Stimulated activated CD4-positive, alpha-beta T cell treated with anti-CD3 and anti-CD28 coated beads, Interleukin-1b, Interleukin-23, amount 100 ng/mL, for 24 hours (primary cell): Measurements from ENCODE around the gene TMEM154.

ENCODE experiments used
- DNase-seq, 4 experiments: peaks; one replicate each; pipeline ENCODE4 v3.0.0-alpha.2; 2020; ENCODE audit warnings: low read depth in 4 of 4, low spot score in 1 of 4

Gene TMEM154, protein sequence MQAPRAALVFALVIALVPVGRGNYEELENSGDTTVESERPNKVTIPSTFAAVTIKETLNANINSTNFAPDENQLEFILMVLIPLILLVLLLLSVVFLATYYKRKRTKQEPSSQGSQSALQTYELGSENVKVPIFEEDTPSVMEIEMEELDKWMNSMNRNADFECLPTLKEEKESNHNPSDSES

DNA sequence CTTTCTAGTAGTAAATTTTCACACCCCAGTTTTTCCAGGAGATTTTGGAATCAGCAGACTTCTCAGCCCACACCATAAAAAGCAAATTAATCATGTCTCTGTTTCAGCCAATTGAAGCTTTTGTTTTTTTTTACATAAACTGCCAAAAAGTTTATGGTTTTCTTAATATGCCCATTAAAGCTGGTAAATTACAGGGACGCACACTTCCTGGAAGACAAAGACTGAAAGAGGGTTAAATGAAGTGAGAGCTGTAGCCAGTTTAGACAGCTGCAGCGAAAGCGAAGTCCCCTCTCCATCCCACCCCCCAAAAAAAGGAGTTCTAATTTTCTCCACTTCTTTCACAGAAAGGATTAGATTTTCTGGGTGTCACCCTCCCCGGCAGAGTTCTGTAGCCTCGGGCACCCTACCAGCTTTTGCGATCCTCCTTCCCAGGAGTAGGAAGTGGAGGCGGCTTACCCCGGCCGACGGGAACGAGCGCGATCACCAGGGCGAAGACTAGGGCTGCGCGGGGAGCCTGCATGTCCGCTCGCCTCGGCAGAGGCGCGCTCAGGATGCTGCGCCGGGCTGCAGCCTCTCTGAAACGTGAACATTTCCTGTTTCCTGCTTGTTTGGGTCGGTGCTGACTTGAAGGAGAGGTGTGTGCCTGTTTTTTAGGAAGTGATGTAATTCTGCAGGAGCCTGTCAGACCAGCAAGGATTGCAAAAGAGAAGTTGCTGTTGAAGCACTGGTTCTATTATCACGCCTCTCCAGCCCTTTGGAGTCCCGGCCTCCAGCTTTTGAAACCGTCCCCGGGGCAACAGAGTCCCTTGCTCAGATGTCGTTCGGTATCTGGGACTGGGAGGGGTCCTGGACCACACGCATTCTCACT is at the start of gene TMEM154:
TMEM154 (minus strand) TSS at position 584 of the 868 bp plus-strand sequence; CDS start at position 520, 64 bp downstream.
- DNase-seq: peak; percentile 5 to 44 (median 29)

DNA sequence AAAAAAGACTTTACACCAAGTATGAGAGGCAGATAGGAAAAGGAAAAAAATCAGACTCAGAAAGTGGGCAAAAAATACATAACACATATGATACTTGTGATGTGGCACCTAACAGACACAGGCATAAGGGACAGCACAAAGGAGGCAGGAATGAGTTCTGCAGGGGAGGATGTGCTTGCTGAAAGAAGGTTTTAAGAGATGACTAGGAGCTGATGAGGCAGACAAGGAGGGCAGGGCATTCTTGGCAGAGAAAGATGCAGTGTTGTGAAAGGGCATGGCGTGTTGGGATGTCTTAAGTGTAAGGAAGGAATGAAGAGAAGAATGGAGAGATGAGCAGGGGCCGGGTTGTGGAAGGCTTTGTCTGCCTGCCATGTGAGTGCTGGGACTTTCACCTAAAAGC is 49.7 kb upstream of the TMEM154 start:
- DNase-seq: no peak

DNA sequence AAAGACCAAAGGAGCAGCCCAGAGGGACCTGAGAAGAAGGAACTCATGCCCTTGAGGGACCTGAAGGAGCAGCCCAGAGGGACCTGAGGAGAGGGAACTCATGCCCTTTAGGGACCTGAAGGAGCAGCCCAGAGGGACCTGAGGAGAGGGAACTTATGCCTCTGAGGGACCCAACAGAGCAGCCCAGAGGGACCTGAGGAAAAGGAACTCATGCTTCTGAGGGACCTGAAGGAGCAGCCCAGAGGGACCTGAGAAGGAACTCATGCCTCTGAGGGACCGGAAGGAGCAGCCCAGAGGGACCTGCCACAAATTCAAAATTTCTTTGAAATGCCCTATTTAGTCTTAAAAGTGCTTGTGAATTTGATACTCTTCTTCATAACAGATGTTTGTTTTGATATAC is 48.5 kb upstream of the TMEM154 start:
- DNase-seq: no peak

DNA sequence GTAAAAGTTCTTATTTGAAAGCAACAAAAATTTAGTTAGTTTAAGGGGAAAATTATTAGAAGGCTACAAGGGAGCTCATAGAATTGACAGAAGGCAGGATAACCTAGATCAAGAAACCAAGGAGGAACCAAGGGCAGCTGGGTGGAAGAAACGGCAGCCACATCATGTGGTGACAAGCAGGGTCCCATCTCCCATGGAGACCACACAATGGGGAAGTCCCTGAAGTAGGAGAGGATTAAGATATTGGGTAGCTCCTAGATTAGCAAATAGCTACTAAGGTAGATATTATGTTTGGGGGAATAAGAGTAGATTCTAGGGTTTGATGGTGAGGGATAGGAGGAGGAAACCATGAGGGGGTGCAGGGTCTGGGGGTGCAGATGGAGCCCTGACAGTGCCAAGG is 48.0 kb upstream of the TMEM154 start:
- no peak for DNase-seq

DNA sequence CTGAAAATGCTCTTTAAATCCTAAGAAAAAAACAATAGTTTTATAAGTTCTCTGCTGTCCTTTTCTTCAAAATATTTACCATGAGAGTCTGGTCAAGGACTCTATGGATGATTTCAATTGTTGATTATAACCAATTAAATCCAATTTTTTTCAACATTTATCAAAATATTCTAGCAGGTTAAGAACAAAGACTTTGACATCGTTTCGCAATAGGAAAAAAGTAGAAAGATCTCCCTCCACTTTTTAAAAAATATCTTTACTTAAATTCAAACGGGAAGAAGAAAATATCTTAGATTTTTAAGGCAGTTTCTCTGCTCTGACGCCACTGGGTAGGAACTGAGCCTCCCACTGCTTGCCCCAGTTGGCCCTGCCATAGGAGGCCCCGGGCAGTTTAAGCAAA is 44.7 kb upstream of the TMEM154 start:
- no peak for DNase-seq

DNA sequence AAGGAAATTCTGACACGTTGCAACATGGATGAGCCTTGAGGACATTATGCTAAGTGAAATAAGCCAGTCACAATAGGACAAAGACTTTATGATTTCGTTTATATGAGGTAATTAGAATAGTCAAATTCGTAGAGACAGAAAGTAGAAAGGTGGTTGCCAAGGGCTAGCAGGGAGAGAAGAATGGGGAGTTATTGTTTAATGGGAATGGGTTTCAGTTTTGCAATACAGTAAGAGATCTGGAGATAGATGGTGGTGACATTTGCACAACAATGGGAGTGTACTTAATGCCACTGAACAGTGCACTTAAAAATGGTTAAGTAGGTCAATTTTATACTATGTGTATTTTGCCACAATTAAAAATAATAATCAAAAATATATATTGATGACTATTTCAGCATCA is 43.4 kb upstream of the TMEM154 start:
- no peak for DNase-seq

DNA sequence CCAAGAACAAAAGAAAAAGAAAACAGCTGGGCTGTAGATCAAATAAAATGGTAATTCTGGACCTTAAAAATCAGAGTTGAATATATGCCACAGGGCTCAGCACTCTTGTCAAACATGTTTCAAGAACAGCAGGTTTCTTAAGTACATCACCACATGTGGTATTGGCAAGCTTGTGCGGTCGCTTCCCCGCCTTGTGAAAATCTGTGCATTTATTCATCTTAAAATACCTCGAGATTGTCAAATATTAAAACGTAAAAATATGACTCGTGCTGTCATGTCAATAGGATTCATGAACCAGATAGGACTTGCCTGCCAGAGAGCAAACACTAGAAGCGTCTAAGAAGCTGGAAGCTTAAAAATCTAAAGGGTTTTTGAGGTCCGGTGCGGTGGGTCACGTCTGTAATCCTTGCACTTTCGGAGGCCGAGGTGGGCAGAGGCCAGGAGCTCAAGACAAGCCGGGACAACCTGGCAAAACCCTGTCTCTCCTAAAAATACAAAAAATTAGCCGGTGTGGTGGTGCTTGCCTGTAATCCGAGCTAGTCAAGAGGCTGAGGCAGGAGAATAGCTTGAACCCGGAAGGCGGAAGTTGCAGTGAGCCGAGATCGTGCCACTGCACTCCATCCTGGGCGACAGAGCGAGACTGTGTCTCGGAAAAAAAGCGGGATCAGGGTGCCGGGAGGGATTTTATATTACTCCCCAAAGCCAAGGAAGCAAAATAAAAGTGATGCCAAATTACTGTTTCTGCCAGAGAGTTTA is 40.2 kb upstream of the TMEM154 start:
- no peak for DNase-seq

DNA sequence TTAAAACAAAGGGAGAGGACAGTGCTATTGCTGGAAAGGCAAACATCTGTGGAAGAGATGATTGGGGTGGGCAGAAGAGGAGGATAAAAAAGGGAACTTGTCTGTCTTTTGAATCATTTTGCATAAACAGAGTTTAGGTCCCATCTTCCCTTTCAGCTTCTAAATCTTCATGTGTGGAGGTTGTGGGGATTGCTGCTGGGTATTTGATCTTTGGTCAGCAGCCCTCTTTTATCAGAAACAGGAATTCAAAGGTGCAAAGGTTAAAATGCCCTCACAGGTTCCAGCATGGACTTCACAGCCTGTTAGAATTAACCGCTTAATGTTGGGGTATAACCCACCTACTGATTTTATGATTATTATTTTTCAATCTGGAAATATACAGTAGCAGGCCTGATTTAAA is 39.5 kb upstream of the TMEM154 start:
- DNase-seq: no peak

DNA sequence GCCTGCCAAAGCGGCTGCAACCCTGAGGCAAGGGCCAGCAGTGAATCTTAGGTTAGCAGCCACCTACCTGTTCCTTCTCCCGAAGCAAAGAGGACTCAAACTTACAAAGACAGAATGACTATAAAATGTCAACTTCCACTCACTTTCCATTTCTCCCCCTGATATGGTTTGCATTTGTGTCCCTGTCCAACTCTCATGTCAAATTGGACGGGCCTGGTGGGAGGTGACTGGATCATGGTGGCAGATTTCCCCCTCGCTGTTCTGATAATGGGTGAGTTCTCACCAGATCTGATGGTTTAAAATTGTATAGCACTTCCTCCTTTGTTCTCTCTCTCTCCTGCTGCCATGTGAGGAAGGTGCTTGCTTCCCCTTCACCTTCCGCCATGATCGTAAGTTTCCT is 35.3 kb upstream of the TMEM154 start:
- DNase-seq: no peak

DNA sequence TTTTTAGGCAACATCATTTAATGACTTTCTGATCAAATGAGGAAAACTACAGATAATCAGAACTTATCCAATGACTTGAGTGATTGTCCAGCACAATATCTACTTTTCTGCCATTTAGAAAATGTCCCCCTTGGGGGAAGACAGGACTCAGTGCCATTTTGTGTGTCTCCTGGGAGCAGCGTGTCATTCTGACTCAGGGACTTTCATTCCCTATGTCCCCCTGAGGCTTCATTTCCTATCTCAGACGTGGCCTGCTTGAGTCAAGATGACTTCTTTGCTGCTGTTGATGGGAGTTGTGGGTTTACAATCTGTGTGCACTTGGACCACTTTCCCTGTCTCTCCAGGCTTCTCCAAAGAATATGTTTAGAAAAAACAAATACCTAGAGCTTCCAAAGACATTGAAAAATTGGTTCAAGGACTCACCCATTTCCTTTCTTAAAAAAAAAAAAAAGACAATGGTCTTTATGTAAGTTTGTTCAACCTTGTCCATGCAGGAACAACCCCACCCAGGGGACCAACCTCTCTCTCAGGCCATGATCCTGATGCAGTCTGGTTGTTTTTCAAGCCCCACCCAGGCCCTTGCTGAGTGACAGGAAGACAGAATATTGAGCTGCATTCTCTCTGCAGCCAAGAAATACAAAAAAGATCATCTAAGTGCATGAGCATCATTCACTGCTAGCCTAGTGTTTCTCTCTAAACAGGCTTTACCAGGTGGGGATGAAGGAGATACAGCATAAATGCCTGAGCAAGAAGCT is 34.3 kb upstream of the TMEM154 start:
- no peak for DNase-seq

DNA sequence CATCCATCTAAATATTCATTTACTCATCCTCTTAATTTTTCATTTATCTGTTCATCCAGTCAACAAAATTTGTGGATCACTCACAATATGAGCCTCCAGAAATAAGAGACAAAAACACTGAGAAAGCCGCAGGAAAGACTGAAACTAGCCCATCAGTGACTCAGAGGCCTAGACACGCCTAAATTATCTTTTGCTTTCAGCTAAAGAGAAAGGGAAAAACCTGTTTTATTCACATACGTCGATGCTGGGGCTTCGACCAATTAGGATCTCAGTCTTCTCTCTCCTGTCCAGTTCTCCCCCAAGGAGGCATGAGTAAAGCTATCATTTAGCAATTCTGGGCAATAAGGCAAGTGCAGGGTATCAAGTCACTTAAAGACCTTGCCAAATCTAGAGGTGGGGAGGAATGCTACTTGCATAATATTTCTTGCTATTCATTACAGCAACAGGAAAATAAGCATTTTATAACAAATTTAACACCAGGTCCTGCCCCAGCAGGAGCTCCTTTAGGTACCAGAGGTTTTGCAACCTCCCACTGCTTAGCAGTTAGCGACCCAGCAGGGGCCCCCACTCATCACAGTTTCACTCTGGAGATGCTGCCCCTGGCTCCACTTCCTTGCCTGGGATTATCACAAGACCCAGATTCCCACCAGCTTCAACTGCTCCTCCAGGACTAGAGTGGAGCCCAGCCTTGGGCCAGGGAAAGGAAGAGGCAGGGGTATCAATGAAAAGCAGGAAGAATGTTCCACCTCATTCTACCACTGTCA is 30.1 kb upstream of the TMEM154 start:
- no peak for DNase-seq

DNA sequence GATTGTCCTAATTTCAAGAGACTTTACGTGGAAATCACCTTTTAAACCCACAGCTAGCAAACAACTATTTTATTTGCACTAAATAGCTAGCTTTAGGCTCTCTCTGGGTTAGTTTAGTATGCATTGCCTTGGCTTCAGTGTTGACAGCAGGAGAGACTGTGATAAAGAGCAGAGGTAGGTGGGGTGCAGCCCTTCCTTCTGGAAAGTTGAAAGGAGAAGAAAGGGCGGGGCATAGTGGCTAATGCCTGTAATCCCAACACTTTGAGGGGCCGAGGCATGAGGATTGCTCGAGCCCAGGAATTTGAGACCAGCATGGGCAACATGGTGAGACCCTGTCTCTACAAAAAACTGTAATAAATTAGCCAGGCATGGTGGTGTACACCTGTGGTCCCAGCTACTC is 29.0 kb upstream of the TMEM154 start:
- DNase-seq: no peak

DNA sequence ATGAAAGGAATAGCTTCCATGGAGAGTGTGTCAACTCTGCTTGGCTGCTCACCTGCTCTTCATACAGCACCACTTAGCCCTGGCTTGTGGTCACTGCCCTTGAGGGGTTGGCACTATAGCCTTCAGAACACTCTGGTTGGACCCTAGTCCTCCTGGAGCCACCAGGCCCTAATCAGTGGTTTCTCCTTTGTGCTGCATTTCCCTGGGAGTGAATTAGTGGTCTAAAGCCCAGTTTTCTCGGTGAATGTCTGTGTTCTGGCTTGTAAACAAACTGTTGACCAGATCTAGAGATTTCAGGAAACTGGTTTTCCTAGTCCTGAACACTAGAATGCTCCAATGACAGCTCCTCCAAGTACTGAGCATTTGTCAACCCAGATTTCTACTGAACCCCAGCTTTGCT is 28.6 kb upstream of the TMEM154 start:
- DNase-seq: no peak

DNA sequence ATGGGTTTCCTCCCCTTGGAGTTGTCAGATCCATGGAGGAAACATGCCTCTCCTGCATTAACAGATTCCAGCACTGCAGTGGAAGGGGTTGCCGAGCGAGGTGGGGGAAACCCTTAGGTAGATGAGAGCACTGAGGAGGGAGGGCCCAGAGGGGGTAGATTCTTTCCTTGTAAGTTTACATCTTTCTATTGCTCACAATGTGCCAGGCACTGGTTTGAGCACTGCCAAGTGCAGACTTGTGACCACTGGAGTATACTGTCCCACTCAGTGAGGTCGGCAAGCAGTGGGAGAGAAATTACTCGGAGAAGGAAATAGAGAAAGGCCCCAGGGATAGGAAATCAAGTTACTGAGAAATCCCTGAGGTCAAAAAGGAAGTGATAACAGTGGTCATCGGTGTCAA is 27.8 kb upstream of the TMEM154 start:
- no peak for DNase-seq

DNA sequence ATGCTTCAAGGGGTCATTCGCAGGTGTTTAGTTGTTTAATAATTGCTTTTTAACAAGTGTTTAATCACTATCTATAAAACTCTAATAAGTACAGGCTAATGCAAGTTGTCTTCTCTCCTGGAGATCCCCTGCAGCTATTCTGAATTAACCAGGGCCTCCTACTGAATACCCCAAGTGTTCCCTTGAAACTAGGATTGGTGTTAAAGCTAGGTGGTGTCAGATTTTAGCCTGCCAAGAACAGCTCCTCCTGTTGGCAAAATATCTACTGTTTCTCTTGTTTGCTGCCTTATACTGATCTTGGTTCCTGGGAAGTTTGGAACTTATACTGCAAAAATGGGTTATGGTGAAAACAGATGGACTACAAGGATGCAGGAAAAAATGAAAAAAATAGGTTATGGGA is 26.1 kb upstream of the TMEM154 start:
- no peak for DNase-seq

DNA sequence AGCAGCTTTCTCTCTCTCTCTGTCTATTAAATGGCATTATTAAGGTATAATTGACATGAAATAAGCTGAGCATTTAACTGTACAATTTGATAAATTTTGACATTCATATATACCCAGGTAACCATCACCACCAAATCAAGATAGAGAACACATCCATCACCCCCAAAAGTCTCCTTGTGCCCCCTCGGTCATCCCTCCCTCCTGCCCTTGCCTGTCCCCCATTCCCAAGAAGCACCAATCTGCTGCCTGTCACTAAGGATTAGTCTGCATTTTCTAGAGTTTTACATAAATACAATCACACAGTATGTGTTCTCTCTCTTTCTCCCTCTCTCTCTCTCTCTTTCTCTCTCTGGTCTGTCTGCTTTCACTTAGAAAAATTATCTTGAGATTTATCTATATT is 25.0 kb upstream of the TMEM154 start:
- no peak for DNase-seq

DNA sequence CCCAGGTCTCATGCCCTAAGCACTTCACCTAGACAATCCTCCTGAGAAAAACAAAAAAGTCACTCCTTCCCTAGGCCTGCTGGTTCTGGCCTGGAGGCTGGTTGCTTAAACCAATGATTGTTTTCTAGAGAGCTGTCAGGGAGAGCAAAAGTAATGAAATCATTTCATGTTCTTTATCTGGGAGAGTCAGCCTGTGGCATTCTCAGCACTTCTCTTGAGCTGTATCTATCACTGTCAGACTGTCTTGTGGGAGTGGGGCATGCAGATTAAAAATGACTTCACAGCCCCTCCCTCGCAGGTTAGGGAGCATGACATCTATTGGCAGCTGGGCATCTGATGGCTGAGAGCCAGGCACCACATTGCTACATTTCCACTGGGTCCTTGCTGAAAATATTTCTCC is 20.4 kb upstream of the TMEM154 start:
- DNase-seq: no peak

DNA sequence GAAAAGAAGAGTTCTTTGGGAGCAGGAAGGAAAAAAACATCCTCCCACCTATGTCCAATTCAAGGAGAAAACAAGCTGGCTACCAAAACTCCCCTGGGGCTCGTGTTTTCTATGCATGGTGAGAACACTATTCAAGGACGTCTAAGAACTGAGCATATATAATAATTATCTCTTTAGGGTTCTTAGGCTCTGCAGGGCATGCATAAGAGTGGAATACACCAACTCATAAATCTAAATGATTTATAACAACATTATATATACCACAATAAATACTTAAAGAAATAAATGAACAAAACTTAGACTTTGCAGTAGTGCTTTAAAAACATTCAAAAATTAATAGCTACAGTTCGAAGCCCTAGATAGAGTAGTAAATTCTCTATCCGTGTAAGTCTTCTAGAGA is 19.5 kb upstream of the TMEM154 start:
- DNase-seq: no peak

DNA sequence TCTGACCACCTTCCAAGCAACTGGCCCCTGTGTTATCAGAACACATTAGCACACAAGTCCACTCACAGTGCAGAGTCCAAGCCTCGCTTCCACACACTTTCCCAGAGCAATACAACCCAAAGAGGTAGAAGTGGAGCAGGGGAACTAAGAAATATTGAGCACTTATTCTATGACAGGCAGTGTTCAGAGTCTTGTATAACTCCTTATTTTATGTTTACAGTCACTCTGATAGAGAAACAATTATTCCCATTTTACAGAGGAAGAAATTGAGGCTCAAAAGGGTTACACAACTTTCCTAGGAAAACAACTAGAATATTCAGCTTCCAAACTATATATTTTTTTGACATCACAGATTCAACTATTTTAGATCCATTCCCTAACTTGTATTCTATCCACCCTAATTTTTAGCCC is 18.3 kb upstream of the TMEM154 start:
- no peak for DNase-seq

DNA sequence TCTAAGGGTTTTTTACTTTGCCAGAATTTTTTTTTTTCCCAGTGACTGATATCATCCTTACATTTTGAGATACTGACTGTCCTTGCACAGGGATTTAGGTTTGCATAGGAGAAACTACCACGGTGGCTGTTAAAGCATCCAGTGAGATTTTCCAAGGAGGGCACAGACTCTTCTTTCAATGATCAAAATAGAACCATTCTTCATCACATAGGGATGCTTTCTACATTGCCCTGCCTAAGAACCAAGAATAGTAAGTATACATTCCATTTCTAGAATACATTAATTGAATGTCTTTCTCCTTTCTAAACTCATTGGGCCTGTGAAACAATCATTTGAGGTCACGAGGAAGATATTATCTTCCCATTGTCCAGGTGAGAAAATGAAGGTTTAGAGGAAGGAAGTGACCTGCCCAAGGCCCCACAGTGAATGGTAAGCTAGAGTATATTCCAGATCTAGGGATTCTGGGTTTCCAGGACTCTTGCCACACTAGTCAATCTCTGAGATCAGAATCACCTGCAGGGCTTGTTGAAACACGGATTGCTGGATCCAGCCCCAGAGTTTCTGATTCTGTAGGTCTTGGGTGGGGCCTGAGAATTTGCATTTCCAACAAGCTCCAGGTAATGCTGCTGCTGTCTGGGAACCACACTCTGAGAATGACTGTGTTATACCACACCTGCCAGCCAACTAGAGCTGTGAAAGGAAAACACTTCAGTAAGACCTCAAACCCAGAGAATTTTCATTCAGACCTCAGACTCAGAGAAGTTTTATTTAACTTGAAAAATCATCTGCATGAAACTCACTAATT is 17.7 kb upstream of the TMEM154 start:
- DNase-seq: no peak
